Umbilical cord (tissue), 2 donors: ENCODE data around the gene SGIP1. TPM values are rescaled to one million over a fixed set of nuclear protein-coding genes. Genes with fewer than 3 reads are reported as not detected.
A peak's percentile ranks its signal among the peaks of the same experiment; 100 is the strongest.

Source experiments
- DNase-seq: peaks from one replicate; pipeline ENCODE4 v3.0.0-alpha.2; 2015; ENCODE audit warnings: low spot score
- total RNA-seq: library from RNA; depleted of rRNA; stranded (reverse); fragments of >200 nt; gene quantifications from one replicate; pipeline ENCODE4 v1.2.3, GENCODE V29; 2014; ENCODE audit warnings: low replicate concordance; ENCODE audit not compliant: insufficient read depth

The SGIP1 gene, protein sequence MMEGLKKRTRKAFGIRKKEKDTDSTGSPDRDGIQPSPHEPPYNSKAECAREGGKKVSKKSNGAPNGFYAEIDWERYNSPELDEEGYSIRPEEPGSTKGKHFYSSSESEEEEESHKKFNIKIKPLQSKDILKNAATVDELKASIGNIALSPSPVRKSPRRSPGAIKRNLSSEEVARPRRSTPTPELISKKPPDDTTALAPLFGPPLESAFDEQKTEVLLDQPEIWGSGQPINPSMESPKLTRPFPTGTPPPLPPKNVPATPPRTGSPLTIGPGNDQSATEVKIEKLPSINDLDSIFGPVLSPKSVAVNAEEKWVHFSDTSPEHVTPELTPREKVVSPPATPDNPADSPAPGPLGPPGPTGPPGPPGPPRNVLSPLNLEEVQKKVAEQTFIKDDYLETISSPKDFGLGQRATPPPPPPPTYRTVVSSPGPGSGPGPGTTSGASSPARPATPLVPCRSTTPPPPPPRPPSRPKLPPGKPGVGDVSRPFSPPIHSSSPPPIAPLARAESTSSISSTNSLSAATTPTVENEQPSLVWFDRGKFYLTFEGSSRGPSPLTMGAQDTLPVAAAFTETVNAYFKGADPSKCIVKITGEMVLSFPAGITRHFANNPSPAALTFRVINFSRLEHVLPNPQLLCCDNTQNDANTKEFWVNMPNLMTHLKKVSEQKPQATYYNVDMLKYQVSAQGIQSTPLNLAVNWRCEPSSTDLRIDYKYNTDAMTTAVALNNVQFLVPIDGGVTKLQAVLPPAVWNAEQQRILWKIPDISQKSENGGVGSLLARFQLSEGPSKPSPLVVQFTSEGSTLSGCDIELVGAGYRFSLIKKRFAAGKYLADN
- total RNA-seq, result 4.3 TPM

DNA sequence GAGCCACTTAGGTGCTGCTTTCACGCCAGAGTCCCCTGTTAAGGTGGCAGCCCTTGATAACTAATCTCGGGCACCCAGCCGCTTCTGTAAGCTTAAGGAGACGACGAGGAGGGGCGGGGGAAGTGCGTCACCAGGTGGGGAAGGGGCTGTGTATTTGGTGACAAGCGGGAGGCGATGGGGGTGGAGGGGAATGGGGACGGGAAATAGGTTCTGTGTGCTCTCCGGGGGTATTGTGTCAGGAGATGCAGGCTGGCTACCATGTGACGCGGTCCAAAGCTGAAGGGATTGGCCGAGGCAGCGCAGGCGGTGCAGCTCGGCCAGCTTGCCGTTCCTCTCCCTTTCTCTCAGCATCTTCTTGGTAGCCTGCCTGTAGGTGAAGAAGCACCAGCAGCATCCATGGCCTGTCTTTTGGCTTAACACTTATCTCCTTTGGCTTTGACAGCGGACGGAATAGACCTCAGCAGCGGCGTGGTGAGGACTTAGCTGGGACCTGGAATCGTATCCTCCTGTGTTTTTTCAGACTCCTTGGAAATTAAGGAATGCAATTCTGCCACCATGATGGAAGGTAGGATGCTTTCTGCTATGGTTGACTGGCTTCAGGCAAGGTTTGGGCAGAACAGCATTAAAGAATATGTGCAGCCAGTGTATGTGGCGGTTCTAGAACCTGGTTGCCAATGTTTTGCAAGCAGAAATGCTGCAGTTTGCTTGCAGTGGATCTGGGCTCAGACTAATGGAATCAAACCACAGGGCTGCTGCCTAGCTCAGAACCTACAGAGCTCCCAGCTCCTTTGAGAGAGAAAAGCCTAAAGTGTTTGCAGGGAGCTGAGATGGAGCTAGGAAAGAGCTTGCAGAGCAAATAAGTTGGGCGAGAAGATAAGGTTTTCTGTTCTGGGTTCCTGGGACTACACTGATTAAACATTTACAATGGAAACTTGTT, at the start of gene SGIP1:
SGIP1 (plus strand) TSS at position 350 of the 937 bp plus-strand sequence; CDS start at position 556, 206 bp downstream.
- peak; percentile 43 for DNase-seq

DNA sequence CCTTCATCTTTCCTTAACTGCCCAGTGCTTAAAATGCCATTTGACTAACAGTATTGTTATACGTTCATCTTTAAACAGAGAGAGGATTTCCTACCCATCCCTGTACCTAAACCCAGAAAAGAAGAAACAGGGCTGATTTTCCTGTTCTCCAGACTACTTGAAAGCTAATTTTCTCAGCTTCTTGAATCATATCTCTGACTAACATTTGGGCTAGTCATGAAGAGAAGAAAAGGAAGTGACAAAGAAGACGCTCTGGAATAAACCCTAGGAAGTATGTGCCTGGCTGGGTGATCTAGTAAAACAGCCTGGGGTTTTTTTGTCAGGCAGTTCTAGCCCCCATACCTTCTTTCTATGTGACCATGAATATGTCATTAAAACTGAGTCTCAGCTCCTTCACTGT, 44.8 kb upstream of the SGIP1 start:
- no peak for DNase-seq

DNA sequence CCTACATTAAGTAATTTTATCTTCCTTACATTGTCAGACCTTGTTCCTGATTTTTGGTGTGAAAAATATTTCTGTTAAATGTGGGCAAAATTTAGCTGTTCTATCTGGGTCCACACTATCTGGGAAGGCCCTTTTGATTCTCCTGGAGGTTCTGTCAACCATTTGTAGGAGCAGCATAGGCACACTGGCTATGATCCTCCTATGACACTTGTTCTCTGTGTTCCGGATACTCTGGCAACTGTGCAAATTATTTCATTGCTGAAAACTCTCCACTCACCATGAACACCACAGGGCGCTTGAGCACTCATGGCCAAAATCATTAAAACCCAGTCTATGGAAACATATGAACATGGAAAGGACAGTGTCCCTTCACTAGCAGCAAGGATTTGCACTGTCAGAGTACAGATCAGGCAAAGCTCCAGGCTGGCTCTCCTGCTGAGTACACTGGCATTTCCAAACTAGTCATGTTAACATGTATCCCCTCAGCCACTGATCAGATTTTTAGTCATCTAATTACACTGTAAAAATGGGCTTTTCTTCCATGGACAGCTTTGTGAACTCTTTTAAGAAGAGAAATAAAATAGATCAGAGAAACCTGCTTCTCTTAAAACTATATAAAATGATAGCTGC, 43.9 kb upstream of the SGIP1 start:
- DNase-seq, result peak; percentile 42

DNA sequence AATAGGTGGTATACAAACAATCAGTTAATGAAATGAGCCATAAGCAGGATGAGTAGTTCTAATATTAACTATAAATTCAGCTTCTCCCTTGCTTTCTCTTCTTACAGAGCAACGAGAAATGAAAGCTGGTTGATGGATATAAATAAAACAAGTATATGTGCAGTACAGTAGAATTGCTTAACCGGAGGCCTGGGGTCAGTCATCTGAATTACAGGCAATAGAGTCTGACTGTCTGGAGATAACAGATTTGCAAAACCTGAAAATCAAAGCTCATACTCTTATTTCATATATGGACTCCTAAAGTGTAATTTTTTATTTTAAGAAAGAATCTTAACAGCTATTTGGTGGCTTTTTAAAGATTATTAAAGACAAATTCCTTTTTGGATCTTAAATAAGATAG, 43.1 kb upstream of the SGIP1 start:
- peak; percentile 80 for DNase-seq

DNA sequence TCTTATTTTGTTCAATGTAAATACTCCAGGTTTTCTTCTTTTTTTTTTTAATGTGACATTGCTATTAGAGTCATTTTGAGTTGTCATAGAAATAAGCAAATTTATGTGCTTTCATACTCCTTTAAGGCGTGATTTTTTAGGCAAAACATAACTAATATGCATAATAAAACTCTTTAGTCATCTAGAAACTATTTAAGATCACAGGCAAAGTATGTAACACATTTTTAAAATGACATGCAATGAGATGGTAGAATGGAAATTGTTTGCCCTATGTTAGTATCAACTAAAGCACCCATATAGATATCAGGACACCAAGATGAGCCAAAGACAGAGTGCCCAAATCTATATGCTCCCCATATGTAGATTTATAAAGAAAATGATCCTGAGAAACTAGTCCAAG, 41.5 kb upstream of the SGIP1 start:
- no peak for DNase-seq

DNA sequence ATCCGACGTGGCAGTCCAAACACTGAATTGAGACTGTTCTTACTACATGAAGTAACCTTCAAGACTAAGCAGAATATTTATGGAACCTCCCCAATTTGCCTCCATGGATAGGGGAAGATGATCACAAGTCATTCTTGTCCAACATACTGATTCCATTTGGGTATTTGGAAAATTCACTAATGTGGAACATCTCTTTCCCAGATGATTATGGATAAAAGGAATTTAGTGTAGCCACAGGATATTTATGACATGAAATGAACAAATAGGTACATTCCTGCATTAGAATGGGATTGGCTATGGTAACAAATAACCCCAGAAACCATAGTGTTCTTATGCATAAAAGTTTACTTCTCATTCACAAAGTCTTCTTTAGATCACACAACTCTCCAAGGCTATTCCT, 40.2 kb upstream of the SGIP1 start:
- no peak for DNase-seq

DNA sequence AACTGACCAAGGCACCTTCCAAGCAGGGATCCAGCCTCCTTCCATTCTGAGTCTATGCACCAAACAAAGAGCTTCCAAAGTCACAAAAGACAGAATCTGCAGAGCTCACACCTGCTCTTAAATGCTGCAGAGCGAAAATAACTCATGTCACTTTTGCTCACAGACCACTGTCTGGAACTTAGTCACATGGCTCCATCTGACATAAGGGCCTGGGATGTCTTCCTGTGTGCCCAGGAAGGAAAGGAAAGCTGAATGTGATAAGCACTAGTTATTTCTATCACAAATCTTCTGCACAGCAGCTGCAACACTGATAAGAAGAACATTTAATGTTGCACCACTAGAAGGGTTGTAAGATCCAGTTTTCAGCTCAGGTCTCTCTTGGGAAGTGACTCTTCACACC, 39.5 kb upstream of the SGIP1 start:
- DNase-seq, result peak; percentile 7

DNA sequence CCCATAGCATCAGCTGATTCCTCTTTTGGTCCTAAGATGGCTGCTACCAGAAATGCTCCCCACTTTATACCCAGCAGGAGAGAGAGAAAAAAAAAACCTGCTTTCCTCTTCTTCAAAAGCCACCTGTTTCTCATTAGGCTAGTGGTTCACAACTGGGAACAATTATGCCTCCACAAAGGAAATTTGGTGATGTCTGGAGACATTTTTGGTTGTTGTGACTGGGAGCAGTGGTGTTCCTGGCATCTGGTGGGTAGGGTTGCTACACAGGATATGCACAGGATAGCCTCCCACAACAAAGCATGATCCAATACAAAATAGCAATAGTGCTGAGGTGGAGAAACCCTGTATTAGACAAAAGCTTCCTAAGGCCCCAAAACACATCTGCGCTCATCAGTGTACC, 38.5 kb upstream of the SGIP1 start:
- DNase-seq, result no peak

DNA sequence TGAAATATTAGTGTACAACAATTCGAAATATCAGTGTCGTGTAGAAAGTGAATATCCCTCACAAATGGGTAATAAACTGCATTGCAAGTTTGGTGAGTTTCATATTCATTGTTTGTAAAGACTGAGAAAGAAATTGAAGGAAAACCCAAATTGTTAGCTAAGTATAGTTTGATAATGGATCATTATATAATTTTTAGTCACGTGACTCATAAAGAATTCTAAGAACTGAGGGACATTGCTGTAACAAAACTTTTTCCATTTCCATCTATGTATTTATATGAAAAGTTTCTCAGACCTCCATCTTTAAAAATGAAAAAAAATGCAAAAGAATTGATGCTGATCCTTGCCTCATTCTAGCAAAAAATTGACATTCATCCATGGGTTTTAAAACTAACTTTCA, 36.0 kb upstream of the SGIP1 start:
- DNase-seq, result no peak

DNA sequence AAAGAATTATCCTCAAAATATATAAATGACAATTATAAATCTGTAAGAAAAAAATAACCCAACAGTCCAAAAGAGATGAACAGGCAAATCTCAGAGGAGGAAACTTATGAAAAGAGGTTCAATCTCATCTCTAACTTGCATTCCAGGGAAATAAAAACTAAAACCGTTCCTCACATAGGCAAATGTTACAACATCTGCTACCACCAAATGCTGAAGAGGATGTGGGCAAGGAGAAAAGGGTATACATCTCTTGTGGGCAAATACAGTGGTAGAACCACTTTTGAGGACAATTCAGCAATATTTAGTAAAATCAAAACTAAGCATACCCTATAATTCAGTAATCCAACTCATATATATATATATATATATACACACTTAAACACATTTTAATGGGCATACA, 33.7 kb upstream of the SGIP1 start:
- no peak for DNase-seq

DNA sequence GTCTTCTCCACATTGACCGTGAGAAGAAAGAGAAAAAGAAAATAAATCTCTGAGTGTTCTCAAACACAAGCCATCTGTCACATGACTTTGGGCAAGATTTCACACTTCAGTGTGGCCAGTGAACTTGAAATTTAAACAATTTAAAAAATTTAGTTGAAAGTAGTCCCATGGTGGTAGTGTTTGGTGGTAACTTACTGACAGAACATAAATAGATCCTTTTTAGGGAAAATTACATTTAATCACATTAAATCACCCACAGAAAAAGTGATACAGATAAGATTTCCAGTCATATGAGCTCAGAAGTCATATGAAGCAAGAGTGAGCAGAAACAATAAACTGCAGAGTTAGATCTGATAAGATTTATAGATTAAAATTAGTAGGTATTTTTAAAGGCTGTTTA, 31.9 kb upstream of the SGIP1 start:
- no peak for DNase-seq

DNA sequence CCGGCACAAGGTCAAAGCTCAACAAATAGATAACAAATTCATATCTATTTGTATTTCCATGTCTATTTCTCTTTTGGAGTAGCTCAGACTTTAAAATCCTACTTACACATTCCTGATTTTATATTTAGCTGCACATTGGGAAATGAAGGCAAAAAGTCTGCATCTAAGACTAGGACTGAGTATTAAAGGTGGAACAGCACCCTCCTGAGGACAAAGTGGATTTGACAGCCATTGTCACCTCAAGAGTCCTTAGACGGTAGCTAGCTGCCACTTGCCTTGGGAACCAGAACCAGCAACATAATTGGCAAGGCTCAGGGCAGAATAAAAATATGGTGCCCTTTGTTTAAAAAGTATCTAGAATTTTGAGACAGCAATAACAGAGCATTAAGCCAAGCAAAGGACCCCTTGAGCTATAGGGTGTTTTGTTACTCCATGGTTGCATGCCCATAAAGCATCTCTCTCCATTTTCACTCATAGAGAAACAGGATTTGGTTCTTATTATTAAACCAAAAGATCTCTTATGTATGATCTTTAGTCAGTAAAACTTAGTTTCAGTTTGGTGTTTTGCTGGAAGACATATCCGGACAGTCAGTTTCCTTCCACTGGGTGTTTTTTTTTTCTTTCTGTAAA, 30.0 kb upstream of the SGIP1 start:
- peak; percentile 67 for DNase-seq

DNA sequence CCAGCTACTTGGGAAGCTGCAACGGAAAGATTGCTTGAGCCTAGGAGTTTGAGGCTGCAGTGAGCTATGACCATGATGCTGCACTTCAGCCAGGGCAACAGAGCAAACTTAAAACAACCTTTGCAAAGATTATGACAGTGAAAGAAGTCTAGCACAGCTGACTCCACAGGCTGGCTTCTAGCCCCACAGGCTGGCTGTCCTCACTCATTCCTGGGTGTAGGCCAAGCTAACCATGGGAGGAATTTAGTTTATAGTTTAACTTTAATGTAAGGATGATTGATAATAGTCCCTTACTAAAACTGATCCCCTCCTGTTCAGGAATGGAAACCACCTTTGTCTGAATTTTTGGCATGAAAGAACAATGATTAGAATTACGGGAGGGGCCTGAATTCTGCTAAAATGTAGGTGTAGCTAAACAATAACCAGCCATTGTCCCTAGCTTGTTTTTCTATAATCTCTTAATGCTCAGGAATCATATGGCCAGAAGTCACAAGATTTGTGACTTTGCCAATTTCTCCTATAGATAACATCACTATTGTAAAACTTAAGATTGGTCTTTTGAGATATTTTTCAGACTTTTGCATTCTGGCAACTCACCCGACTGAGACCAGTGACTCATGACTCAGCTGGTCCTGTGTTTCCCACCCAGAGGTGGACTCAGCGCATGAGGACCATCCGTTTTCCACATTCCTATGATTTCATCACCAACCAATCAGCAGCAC, 28.1 kb upstream of the SGIP1 start:
- peak; percentile 30 for DNase-seq

DNA sequence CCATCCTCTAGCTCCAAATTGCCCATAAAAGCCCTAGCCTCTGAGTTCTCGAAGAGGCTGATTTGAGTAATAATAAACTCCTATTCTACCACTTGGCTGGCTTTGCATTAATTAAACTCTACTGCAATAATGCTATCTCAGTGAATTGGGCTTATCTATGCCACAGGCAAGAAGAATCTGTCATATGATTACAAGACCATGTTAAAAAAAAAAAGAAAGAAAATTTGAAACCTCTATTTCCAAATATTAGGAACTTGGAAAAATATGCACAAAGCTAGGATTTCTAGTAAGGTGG, 27.6 kb upstream of the SGIP1 start:
- DNase-seq, result no peak

DNA sequence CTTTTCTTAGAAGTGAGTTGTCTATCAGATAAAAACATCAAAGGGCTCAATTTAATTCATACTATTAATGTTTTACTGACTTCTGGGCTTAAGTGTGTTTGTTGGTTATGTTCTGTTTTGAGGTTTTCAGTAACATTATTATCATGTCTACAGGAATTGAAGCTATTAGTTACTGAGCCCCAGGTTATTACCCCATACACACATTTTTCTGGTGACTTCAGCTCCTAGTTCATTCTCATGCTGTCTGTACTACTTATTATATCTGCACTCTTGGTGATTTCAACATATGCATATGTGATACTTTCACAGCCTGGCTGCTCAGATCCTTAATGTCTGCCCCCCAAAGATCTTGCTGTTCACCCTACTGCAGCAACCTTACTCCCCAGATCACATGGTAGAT, 27.0 kb upstream of the SGIP1 start:
- peak; percentile 31 for DNase-seq

DNA sequence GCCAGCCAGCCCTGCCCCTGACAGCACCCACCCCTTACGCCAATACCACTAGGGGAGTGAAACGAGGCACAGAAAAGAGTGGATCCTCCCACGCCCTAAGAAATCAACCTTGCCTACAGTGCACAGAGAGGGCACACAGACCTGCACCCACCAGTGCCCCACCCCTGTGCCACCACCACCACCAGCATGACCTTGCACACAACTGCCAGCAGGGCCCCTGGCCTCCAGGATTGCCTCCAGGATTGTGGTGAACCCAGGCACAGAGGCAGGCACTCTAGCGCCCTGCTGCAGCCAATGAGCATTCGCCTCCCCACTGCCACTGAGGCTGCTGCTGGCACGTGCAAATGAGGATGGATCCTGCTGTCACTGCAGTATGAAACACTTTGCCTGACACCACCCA, 23.5 kb upstream of the SGIP1 start:
- no peak for DNase-seq

DNA sequence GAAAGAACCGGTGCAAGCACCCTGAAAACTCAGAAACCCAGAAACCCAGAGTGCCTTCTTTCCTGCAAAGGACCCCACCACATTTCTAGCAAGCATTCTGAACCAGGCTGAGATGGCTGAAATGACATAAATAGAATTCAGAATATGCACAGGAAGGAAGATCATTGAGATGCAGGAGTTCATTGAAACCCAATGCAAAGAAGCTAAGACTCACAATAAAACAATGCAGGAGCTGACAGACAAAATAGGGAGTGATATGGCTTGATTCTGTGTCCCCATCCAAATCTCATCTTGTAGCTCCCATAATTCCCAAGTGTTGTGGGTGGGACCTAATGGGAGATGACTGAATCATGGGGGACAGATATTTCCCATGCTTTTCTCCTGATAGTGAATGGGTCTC, 22.8 kb upstream of the SGIP1 start:
- DNase-seq, result no peak

DNA sequence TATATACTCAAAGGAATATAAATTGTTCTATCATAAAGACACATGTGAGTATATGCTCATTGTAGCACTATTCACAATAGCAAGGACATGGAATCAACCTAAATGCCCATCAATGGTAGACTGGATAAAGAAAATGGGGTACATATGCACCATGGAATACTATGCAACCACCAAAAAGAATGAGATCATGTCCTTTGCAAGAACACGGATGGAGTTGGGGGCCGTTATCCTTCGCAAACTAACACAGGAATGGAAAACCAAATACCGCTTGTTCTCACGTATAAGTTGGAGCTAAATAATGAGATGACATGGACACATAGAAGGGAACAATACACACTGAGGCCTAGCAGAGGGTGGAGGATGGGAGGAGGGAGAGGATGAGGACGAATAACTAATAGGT, 16.0 kb upstream of the SGIP1 start:
- no peak for DNase-seq

DNA sequence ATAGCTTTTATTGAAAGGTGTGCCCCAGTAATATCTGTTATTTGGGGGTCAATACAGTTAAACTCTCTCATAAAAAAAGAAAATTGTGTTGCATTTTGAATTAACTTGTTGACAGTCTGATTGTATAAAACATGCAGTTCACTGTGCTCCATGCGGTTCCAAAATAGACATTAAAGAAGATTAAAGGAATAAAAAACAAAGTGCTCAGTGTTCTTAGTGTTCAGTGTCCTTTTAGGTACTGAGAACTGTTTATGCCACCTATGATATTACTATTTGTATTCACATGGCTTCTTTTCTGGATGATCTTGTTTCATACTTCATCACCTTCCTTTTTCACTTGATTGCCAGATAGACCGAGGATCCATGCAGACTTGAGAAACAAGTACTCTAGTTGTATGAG, 15.3 kb upstream of the SGIP1 start:
- no peak for DNase-seq

DNA sequence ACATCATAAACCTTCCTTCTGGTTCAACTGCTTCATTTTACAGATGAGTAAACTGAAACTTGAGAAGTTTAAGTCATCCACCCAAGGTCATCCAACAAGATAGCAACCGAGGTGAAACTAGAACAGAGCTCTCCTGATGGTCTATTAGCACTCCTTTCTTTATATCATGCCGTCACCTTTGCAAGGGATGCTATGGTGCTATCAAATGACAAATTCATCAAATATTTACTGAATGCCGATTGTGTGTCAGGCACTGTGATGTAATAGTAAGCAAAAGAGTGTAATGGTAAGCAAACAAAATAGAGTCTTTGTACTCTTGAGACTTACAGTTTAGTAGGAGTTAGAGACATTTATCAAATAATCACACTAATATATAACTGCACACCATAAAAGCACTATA, 14.0 kb upstream of the SGIP1 start:
- DNase-seq, result no peak
